ENCODE measurements around the gene IRGQ. TPM values are rescaled to one million over a fixed set of nuclear protein-coding genes. Genes with fewer than 3 reads are reported as not detected.
A peak's percentile ranks its signal among the peaks of the same experiment; 100 is the strongest.
"Not testable (repeated sequence)": the region's sequence is repeated elsewhere in the genome, so short reads cannot be mapped to it uniquely, and the experiment has no call there.

IRGQ gene, protein sequence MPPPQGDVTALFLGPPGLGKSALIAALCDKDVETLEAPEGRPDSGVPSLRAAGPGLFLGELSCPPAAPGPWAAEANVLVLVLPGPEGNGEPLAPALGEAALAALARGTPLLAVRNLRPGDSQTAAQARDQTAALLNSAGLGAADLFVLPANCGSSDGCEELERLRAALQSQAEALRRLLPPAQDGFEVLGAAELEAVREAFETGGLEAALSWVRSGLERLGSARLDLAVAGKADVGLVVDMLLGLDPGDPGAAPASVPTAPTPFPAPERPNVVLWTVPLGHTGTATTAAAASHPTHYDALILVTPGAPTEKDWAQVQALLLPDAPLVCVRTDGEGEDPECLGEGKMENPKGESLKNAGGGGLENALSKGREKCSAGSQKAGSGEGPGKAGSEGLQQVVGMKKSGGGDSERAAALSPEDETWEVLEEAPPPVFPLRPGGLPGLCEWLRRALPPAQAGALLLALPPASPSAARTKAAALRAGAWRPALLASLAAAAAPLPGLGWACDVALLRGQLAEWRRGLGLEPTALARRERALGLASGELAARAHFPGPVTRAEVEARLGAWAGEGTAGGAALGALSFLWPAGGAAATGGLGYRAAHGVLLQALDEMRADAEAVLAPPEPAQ
- 27.8 and 32.7 TPM in 2 replicates for total RNA-seq

DNA sequence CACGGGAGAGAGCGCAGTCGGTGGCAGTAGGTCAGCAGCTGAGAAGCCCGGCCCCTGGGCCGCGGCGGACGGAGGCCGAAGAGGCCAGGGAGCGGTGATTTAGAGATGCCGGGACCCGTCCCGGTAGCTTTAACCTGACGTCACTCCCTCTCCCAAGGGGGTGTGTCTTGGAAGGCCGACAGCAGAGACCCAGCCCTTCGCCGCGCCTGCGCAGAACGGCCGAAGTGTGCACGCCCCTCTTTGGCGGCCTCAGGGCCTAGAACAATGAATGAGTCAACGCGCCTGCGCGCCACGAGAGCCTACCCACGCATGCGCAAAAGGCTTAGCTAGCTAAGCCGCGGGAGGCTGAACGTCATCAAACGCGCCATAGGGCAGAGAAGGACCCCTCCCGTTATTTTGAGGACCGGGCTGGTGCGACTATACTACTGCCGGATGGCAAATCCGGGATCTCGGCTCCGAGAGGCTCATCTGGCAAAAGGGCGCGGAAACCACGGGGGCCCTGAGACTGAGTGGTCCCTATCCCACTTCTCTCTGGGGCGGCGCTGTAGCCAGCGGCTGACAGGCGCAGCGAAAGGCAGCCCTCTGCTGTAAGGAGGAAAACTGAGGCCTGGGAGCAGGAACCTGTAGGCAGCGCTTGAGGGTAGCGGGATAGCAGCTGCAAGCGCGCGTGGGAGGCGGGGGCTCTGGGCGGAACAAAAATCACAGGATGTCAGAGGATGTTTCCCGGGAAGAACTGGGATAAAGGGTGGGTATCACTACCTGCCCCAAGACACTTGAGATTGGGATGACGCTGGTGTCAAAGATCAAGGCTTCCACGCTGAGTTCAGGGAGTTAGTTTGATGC lies at the start of gene IRGQ, which contains the start of gene ZNF576:
Gene IRGQ (minus strand): TSS at position 136 of the 843 bp plus-strand sequence. CDS start 796 bp downstream, outside the sequence.
Gene ZNF576 (plus strand): TSS at position 597 of the 843 bp plus-strand sequence. CDS start 514 bp downstream, outside the sequence.
- Mint-ChIP-seq H3K27ac (peak within 1 kb of the TSS; percentile 91), H3K4me3 (ENCODE audit: low read depth) (peak within 1 kb of the TSS; percentile 91), H3K36me3 (ENCODE audit: low read depth) (peaks cover 46% of the 10 kb centered on the region), H3K4me1 (ENCODE audit: low read depth) (peaks cover 27% of the 10 kb centered on the region), H3K9me3 (no peaks in the 10 kb centered on the region), H3K27me3 (ENCODE audit: low read depth) (no peaks in the 10 kb centered on the region)
- peak; percentile 100 for DNase-seq (ENCODE audit: low spot score)
- intact Hi-C loops (cut with micrococcal nuclease): loop anchor here (1.0 to 10.0 kb wide), 11 partner anchors 16 to 189 kb away; partner anchors contain the start of genes KCNN4, PHLDB3, PINLYP and XRCC1

DNA sequence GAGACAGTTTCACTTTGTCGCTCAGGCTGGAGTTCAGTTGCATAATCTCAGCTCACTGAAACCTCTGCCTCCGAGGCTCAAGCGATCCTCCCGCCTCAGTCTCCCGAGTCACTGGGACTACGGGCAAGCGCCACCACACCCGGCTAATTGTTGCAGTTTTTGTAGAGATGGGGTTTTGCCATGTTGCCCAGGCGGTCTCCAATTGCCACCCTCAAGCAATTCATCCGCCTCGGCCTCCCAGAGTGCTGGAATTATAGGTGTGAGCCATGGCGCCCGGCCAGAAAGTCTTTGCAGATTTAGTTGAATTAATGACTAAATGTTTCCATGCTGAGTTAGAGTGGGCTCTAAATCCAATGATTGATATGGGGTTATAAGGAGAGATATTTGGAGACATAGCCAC lies 48.2 kb upstream of the IRGQ start:
- intact Hi-C loops (cut with micrococcal nuclease): no loop called here
- H3K9me3 Mint-ChIP-seq: no peaks in the 10 kb centered on the region
- peaks cover 4% of the 10 kb centered on the region for H3K4me1 Mint-ChIP-seq (ENCODE audit: low read depth)
- no peak overlapping the region for H3K27ac Mint-ChIP-seq
- DNase-seq (ENCODE audit: low spot score): no peak
- H3K27me3 Mint-ChIP-seq (ENCODE audit: low read depth): peaks cover 21% of the 10 kb centered on the region
- peaks cover 21% of the 10 kb centered on the region for H3K36me3 Mint-ChIP-seq (ENCODE audit: low read depth)
- H3K4me3 Mint-ChIP-seq (ENCODE audit: low read depth): no peak overlapping the region

GRCh38 chr19:43643326-43643725 lies 47.4 kb upstream of the IRGQ start:
- Mint-ChIP-seq H3K27me3 (ENCODE audit: low read depth) (peaks cover 30% of the 10 kb centered on the region), H3K9me3 (no peaks in the 10 kb centered on the region), H3K27ac (no peak overlapping the region), H3K36me3 (ENCODE audit: low read depth) (peaks cover 16% of the 10 kb centered on the region), H3K4me1 (ENCODE audit: low read depth) (peaks cover 8% of the 10 kb centered on the region), H3K4me3 (ENCODE audit: low read depth) (no peak overlapping the region)
- no peak for DNase-seq (ENCODE audit: low spot score)
- intact Hi-C loops (cut with micrococcal nuclease): no loop called here

DNA sequence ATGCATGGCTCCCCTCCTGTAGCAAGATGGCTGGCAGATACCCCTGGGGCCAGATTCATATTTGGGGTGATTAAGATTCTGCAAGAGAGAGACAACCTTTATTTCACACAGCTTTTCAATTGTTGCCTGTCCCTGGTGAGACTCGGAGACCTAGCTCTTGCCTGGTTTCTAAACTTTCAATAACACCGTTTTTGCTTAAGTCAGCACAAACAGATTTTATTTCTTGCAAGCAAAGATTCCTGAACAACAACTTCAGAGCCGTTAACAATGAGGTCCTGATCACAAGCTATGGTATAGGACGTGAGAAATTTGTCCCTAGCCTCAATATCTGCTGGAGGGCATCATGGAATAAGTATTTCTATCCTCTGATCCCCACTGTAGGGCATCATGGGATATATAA lies 46.6 kb upstream of the IRGQ start:
- intact Hi-C loops (cut with micrococcal nuclease): no loop called here
- peaks cover 11% of the 10 kb centered on the region for H3K36me3 Mint-ChIP-seq (ENCODE audit: low read depth)
- peaks cover 36% of the 10 kb centered on the region for H3K27me3 Mint-ChIP-seq (ENCODE audit: low read depth)
- no peak overlapping the region for H3K4me3 Mint-ChIP-seq (ENCODE audit: low read depth)
- H3K4me1 Mint-ChIP-seq (ENCODE audit: low read depth): peaks cover 8% of the 10 kb centered on the region
- no peak for DNase-seq (ENCODE audit: low spot score)
- H3K9me3 Mint-ChIP-seq: no peaks in the 10 kb centered on the region
- no peak overlapping the region for H3K27ac Mint-ChIP-seq

GRCh38 chr19:43641333-43641732 lies 45.4 kb upstream of the IRGQ start:
- Mint-ChIP-seq H3K4me1 (ENCODE audit: low read depth) (peaks cover 8% of the 10 kb centered on the region), H3K9me3 (no peaks in the 10 kb centered on the region), H3K27ac (no peak overlapping the region), H3K36me3 (ENCODE audit: low read depth) (peaks cover 2% of the 10 kb centered on the region), H3K4me3 (ENCODE audit: low read depth) (peak overlapping the region; percentile 51), H3K27me3 (ENCODE audit: low read depth) (peaks cover 42% of the 10 kb centered on the region)
- DNase-seq (ENCODE audit: low spot score): no peak
- intact Hi-C loops (cut with micrococcal nuclease): no loop called here

DNA sequence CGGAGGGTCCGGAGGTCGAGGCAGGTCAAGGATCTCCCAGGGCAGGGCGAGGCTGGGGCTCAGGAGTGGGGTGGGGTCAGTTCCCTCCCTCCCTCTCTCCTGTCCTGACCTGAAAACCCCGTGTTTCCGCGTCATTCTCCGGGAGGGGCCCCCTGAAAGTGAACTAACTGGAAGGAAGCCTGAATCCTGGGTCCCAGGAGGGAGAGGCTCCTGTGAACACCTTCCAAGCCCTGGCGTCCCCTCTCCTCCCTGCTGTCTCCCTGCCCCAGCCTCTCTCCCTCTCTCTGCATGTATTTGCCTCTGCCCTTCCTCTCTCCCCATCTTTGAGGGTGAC lies 44.5 kb upstream of the IRGQ start:
- H3K9me3 Mint-ChIP-seq: no peaks in the 10 kb centered on the region
- DNase-seq (ENCODE audit: low spot score): no peak
- peaks cover 8% of the 10 kb centered on the region for H3K4me1 Mint-ChIP-seq (ENCODE audit: low read depth)
- no peak overlapping the region for H3K27ac Mint-ChIP-seq
- no peaks in the 10 kb centered on the region for H3K36me3 Mint-ChIP-seq (ENCODE audit: low read depth)
- H3K4me3 Mint-ChIP-seq (ENCODE audit: low read depth): peak overlapping the region; percentile 66
- peaks cover 43% of the 10 kb centered on the region for H3K27me3 Mint-ChIP-seq (ENCODE audit: low read depth)
- intact Hi-C loops (cut with micrococcal nuclease): no loop called here

GRCh38 chr19:43639519-43640423 lies 43.8 kb upstream of the IRGQ start, which contains the start of gene CADM4:
TSS of gene CADM4 (minus strand) at chr19:43639850. CDS start at chr19:43639790, 60 bp downstream.
- DNase-seq (ENCODE audit: low spot score): peak; percentile 30
- H3K36me3 Mint-ChIP-seq (ENCODE audit: low read depth): no peaks in the 10 kb centered on the region
- H3K4me3 Mint-ChIP-seq (ENCODE audit: low read depth): peak within 1 kb of the TSS; percentile 79
- H3K27ac Mint-ChIP-seq: peak within 1 kb of the TSS; percentile 7
- peaks cover 45% of the 10 kb centered on the region for H3K27me3 Mint-ChIP-seq (ENCODE audit: low read depth)
- H3K9me3 Mint-ChIP-seq: no peaks in the 10 kb centered on the region
- intact Hi-C loops (cut with micrococcal nuclease): no loop called here
- peaks cover 8% of the 10 kb centered on the region for H3K4me1 Mint-ChIP-seq (ENCODE audit: low read depth)

- DNase-seq (ENCODE audit: low spot score): no peak
- H3K27ac Mint-ChIP-seq: peak overlapping the region; percentile 1
- peaks cover 8% of the 10 kb centered on the region for H3K4me1 Mint-ChIP-seq (ENCODE audit: low read depth)
- H3K27me3 Mint-ChIP-seq (ENCODE audit: low read depth): peaks cover 45% of the 10 kb centered on the region
- intact Hi-C loops (cut with micrococcal nuclease): no loop called here
- no peaks in the 10 kb centered on the region for H3K9me3 Mint-ChIP-seq
- no peaks in the 10 kb centered on the region for H3K36me3 Mint-ChIP-seq (ENCODE audit: low read depth)
- peak overlapping the region; percentile 79 for H3K4me3 Mint-ChIP-seq (ENCODE audit: low read depth)
These were observed 43.1 kb upstream of the IRGQ start for GRCh38 chr19:43638995-43639518.

DNA sequence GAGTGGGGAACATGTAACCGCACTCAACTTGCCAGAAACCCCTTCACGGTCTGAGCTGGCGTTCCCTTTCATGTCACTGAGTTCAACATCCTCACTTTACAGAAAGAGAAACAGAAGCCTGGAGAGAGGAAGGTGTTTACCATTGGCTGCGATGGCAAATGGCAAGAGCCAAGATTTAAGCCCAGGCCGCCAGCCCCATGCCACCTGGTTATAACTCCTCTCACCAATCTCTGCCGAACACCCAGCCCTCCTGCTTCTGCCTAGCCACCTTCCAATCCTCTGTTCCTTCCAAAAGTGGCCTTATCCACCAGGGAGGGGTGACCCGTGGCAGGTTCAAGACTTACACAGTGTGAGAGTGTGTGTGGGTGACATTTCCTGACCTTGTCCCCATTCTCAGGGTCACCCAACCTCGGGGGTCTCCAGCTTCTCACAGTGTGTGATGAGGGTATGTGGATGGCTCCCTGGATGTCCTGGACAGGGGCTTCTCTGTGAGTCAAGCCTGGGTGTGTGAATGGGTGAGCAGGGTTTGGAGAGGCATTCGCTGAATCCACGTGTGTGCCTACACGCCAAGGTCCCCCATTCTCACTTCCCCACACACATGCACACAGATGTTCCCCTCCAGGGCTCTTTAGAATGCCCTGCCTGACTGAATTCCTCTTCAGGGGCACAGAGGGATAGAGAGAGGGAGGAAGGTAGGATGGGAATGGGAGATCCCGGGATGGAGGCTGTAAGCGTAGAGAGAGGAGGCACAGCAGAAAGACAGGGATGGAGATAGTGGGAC lies 42.5 kb upstream of the IRGQ start:
- Mint-ChIP-seq H3K9me3 (no peaks in the 10 kb centered on the region), H3K27me3 (ENCODE audit: low read depth) (peaks cover 45% of the 10 kb centered on the region), H3K4me3 (ENCODE audit: low read depth) (peak overlapping the region; percentile 79), H3K27ac (no peak overlapping the region), H3K36me3 (ENCODE audit: low read depth) (no peaks in the 10 kb centered on the region), H3K4me1 (ENCODE audit: low read depth) (peaks cover 8% of the 10 kb centered on the region)
- DNase-seq (ENCODE audit: low spot score): no peak
- intact Hi-C loops (cut with micrococcal nuclease): no loop called here

- H3K36me3 Mint-ChIP-seq (ENCODE audit: low read depth): no peaks in the 10 kb centered on the region
- H3K9me3 Mint-ChIP-seq: no peaks in the 10 kb centered on the region
- peaks cover 43% of the 10 kb centered on the region for H3K27me3 Mint-ChIP-seq (ENCODE audit: low read depth)
- no peak overlapping the region for H3K4me3 Mint-ChIP-seq (ENCODE audit: low read depth)
- H3K27ac Mint-ChIP-seq: no peak overlapping the region
- peaks cover 8% of the 10 kb centered on the region for H3K4me1 Mint-ChIP-seq (ENCODE audit: low read depth)
- DNase-seq (ENCODE audit: low spot score): no peak
- intact Hi-C loops (cut with micrococcal nuclease): no loop called here
These were observed 40.3 kb upstream of the IRGQ start for GRCh38 chr19:43636121-43636683.

DNA sequence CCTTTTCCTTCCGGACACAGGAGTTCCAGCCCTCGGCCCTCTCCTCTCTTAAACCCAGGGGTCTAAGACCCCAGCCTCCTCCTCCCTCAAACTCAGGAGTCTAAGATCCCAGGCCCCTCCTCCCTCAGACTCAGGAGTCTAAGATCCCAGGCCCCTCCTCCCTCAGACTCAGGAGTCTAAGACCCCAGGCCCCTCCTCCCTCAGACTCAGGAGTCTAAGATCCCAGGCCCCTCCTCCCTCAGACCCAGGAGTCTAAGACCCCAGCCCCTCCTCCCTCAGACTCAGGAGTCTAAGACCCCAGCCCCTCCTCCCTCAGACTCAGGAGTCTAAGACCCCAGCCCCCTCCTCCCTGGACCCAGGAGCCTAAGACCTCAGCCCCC lies 39.6 kb upstream of the IRGQ start:
- H3K4me1 Mint-ChIP-seq (ENCODE audit: low read depth); H3K36me3 Mint-ChIP-seq (ENCODE audit: low read depth); H3K27ac Mint-ChIP-seq; H3K4me3 Mint-ChIP-seq (ENCODE audit: low read depth); intact Hi-C loops (cut with micrococcal nuclease); DNase-seq (ENCODE audit: low spot score); H3K9me3 Mint-ChIP-seq: not testable (repeated sequence)
- H3K27me3 Mint-ChIP-seq (ENCODE audit: low read depth): peaks cover 39% of the 10 kb centered on the region
